Measurements from ENCODE around the gene ENTPD5. TPM values are rescaled to one million over a fixed set of nuclear protein-coding genes. Genes with fewer than 3 reads are reported as not detected.
A peak's percentile ranks its signal among the peaks of the same experiment; 100 is the strongest.

ENTPD5 gene
- total RNA-seq, 1 experiment from 2014 or later = 6.8 TPM

DNA sequence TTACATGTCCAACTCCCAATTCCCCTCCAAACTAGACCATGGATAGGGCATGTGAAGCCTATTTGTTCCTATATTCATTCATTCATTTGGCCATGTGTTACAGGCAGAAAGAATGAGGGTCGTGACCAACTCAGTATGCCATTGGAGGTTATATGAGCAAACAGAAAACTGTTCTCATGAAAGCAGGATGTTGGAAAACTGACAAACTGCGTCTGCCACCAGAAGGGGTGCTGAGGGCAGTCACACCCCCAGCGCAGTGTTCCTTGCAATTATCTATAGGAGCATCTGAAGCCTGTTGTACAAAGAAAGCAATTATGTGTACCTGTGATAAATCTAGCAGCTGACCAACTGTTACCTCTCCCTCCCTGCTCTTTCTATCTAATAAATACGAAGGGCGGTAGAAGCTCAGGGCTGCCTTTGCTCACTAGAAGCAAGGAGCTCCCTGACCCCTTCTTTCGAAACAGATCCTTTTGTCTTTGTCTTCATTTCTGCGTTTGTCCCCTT, 21.1 kb downstream of the ENTPD5 start:
- Mint-ChIP-seq H3K27me3 (ENCODE audit: low read depth) (no peaks in the 10 kb centered on the region), H3K4me3 (no peak overlapping the region), H3K9me3 (no peaks in the 10 kb centered on the region), H3K36me3 (ENCODE audit: insufficient read depth in 1 of 3, low read depth in 3 of 3) (no peaks in the 10 kb centered on the region; a peak in 3 of 7 replicates), H3K27ac (0 out of 7 replicates have a peak overlapping the region, but pooled peaks of 1 of the 3 experiments have one; percentile 78), H3K4me1 (no peaks in the 10 kb centered on the region)
- no peak overlapping the region for H3K18ac ChIP-seq (ENCODE audit: insufficient read length, low read depth, low read length)
- no peak overlapping the region for H4K5ac ChIP-seq (ENCODE audit: insufficient read length, low read depth, low read length)
- no peak overlapping the region for H2BK12ac ChIP-seq (ENCODE audit: insufficient read length, low read depth, low read length)
- no peak overlapping the region for H3K4me2 ChIP-seq (ENCODE audit: insufficient read depth, insufficient read length, low read length)
- no peak overlapping the region for H3K9ac ChIP-seq (ENCODE audit: extremely low read depth, insufficient read length, low read length)
- H2BK20ac ChIP-seq (ENCODE audit: low read depth, low read length, poor library complexity, severe bottlenecking) = no peak overlapping the region
- no peak overlapping the region for H3K56ac ChIP-seq (ENCODE audit: insufficient read length, low read depth, low read length)
- no peak overlapping the region for H3K23ac ChIP-seq (ENCODE audit: insufficient read length, low read depth, low read length)
- H3K27ac ChIP-seq (ENCODE audit: insufficient read length, low read depth, low read length) = no peak overlapping the region
- no peak overlapping the region for H2BK120ac ChIP-seq (ENCODE audit: low read depth, low read length, poor library complexity, severe bottlenecking)
- no peaks in the 10 kb centered on the region for H4K20me1 ChIP-seq (ENCODE audit: control insufficient read depth, insufficient read depth, insufficient read length)
- no peaks in the 10 kb centered on the region for H3K23me2 ChIP-seq (ENCODE audit: insufficient read length, low read depth, low read length, poor library complexity, severe bottlenecking)
- H3K79me2 ChIP-seq (ENCODE audit: insufficient read depth, low read length) = no peaks in the 10 kb centered on the region
- no peak overlapping the region for H2AFZ ChIP-seq (ENCODE audit: low read length)
- H3T11ph ChIP-seq (ENCODE audit: low read length) = no peak overlapping the region
- no peak overlapping the region for H2BK5ac ChIP-seq (ENCODE audit: insufficient read length, low read length)
- H3K14ac ChIP-seq (ENCODE audit: insufficient read depth, low read length) = no peak overlapping the region
- H3K27me3 ChIP-seq (ENCODE audit: insufficient read depth, low read length) = no peaks in the 10 kb centered on the region
- no peak overlapping the region for H2AK5ac ChIP-seq (ENCODE audit: insufficient read length, low read length)
- no peak for TF ChIP-seq CTCF (conservative IDR thresholded peaks at IDR 0.05)
- DNase-seq = no peak
- H3K9me3 ChIP-seq (ENCODE audit: control insufficient read depth, low read depth, low read length) = no peaks in the 10 kb centered on the region
- H3K4ac ChIP-seq (ENCODE audit: low read depth, low read length) = no peak overlapping the region
- no peak overlapping the region for H4K91ac ChIP-seq (ENCODE audit: insufficient read length, low read depth, low read length)
- H4K8ac ChIP-seq (replicated peaks; ENCODE audit: insufficient read length, low read depth, low read length) = no peak overlapping the region
- WGBS (ENCODE audit: extremely low coverage, insufficient read length, low lambda C conversion rate) = no CpG with 5 or more reads among the region's 7 CpGs
- no peaks in the 10 kb centered on the region for H3K79me1 ChIP-seq (ENCODE audit: insufficient read depth, low read depth, low read length, poor library complexity, severe bottlenecking)
- H2BK15ac ChIP-seq (ENCODE audit: low read depth, low read length) = no peak overlapping the region
- no peaks in the 10 kb centered on the region for H3K4me1 ChIP-seq (ENCODE audit: insufficient read depth, low read length)
